ENCODE results near the gene MX1. TPM values are rescaled to one million over a fixed set of nuclear protein-coding genes. Genes with fewer than 3 reads are reported as not detected.

MX1 gene
- total and polyA plus RNA-seq, 2 donors = 54.5 to 148 TPM

DNA sequence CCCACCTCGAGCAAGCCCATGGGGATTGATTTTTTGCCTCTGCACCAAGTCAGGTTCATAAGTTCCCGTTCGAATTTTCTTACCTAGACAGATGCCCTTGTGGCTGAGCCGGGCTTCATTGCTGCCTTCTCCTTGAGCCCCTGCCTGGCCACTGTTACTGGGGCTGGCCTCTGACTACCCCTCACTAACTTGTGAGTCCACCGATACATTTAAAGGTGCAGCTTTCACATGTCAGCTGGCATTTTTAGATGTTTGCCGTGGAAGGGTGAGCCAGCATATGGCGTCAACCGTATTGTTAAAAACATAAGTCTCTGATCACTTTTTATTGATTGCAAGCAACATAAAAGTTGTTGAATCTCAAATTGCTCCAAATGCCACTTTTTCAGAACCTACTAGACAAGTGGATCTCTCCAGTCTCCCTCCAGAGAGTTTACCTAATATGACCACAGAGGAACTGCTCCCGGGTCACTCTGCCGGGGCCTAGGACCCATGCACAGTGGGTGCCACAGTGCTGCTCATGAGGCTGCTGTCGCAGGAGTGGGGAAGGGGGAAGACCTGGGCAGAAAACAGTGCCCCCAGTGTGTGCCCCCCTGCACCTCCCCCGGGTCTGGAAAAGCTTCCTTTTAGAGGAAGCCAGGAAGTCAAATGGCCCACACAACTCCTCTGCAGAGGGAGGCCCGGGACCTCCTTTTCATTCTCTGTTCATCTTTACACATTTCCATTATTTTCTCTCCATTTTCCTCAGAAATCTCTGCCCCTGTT, 18.8 kb downstream of the MX1 start:
- Histone ChIP-seq H3K4me3 (ENCODE audit: low read length in 2 of 2) (no peak overlapping the region), H3K4me1 (ENCODE audit: control insufficient read depth in 2 of 2, insufficient read depth in 2 of 2, low read length in 2 of 2) (no peaks in the 10 kb centered on the region), H3K27ac (ENCODE audit: low read depth in 1 of 2, low read length in 1 of 2) (no peak overlapping the region), H3K9me3 (ENCODE audit: control insufficient read depth in 2 of 2, insufficient read depth in 1 of 2, low read length in 1 of 2) (no peaks in the 10 kb centered on the region), H3K36me3 (ENCODE audit: control insufficient read depth in 2 of 2, insufficient read depth in 2 of 2, low read length in 1 of 2) (peaks cover 69 to 89% of the 10 kb centered on the region in 2 donors), H3K27me3 (ENCODE audit: control insufficient read depth in 2 of 2, insufficient read depth in 1 of 2, low read length in 1 of 2) (no peaks in the 10 kb centered on the region)
- DNase-seq (ENCODE audit: low read depth in 6 of 9, low spot score in 9 of 9) = no peak
- 94% methylated on average over 13 of the region's 13 CpGs for WGBS

DNA sequence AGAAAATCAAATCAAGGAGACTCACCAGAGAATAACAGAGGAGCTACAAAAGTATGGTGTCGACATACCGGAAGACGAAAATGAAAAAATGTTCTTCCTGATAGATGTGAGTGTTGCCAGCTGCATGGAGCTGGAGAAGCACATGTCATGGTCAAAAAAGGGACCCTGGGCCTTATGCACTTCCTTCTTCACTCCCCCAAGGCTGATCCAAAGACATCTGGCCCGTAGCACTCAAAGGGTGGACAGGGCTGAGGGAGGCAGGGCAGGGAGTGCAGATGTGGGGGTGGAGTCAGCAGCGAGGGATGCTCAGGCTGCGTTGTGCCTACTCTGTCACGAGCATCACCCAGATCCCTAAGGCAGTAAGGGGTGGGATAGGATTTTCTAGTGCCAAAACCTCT, 19.4 kb downstream of the MX1 start:
- WGBS = 97% methylated on average over 7 of the region's 7 CpGs
- DNase-seq (ENCODE audit: low read depth in 6 of 9, low spot score in 9 of 9) = no peak
- Histone ChIP-seq H3K4me3 (ENCODE audit: low read length in 2 of 2) (no peak overlapping the region), H3K36me3 (ENCODE audit: control insufficient read depth in 2 of 2, insufficient read depth in 2 of 2, low read length in 1 of 2) (peaks cover 68 to 87% of the 10 kb centered on the region in 2 donors), H3K27me3 (ENCODE audit: control insufficient read depth in 2 of 2, insufficient read depth in 1 of 2, low read length in 1 of 2) (no peaks in the 10 kb centered on the region), H3K27ac (ENCODE audit: low read depth in 1 of 2, low read length in 1 of 2) (no peak overlapping the region), H3K4me1 (ENCODE audit: control insufficient read depth in 2 of 2, insufficient read depth in 2 of 2, low read length in 2 of 2) (no peaks in the 10 kb centered on the region), H3K9me3 (ENCODE audit: control insufficient read depth in 2 of 2, insufficient read depth in 1 of 2, low read length in 1 of 2) (no peaks in the 10 kb centered on the region)

DNA sequence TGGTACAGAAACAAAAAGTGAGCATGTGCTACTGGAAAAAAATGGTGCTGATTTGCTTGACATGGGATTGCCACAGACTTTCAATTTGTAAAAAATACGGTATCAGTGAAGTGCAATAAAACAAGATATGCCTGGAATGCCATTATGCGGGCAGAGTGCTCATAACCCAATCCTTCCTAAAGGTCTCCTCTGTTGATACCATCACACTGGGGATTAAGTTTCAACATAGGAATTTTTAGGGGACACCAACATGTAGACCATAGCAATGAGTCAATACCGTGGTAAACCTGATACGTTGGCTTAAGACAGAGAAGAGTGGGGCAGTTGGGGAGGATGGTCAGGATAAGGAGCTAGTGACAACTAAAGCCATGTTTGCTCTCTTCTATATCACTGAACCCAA, 20.5 kb downstream of the MX1 start:
- H3K9me3 ChIP-seq (ENCODE audit: control insufficient read depth in 2 of 2, insufficient read depth in 1 of 2, low read length in 1 of 2) = no peaks in the 10 kb centered on the region
- WGBS = 94% methylated on average over 4 of the region's 4 CpGs
- H3K36me3 ChIP-seq (ENCODE audit: control insufficient read depth in 2 of 2, insufficient read depth in 2 of 2, low read length in 1 of 2) = peaks cover 57 to 84% of the 10 kb centered on the region in 2 donors
- no peaks in the 10 kb centered on the region for H3K27me3 ChIP-seq (ENCODE audit: control insufficient read depth in 2 of 2, insufficient read depth in 1 of 2, low read length in 1 of 2)
- H3K27ac ChIP-seq (ENCODE audit: low read depth in 1 of 2, low read length in 1 of 2) = no peak overlapping the region
- DNase-seq (ENCODE audit: low read depth in 6 of 9, low spot score in 9 of 9) = no peak
- no peak overlapping the region for H3K4me3 ChIP-seq (ENCODE audit: low read length in 2 of 2)
- no peaks in the 10 kb centered on the region for H3K4me1 ChIP-seq (ENCODE audit: control insufficient read depth in 2 of 2, insufficient read depth in 2 of 2, low read length in 2 of 2)

DNA sequence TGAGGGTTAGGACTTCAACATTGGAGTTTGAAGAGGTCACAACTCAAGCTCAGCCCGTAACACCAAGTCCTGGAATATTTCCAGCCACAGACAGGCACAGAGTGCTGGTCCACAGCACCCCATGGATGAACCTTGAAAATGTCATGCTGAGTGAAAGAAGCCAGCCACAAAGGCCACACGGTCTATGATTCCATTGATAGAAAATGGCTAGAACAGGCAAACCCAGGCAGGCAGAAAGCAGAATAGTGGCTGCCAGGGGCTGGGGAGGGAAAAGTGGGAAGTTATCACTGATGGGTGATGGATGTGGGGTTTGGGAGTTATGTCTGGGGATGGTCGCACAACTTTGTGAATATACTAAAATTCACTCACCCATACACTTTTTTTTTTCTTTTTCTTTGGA, 21.3 kb downstream of the MX1 start:
- WGBS = over 99% methylated on average over 3 of the region's 3 CpGs
- H3K27me3 ChIP-seq (ENCODE audit: control insufficient read depth in 2 of 2, insufficient read depth in 1 of 2, low read length in 1 of 2) = no peaks in the 10 kb centered on the region
- no peak overlapping the region for H3K4me3 ChIP-seq (ENCODE audit: low read length in 2 of 2)
- H3K36me3 ChIP-seq (ENCODE audit: control insufficient read depth in 2 of 2, insufficient read depth in 2 of 2, low read length in 1 of 2) = peaks cover 57 to 88% of the 10 kb centered on the region in 2 donors
- H3K4me1 ChIP-seq (ENCODE audit: control insufficient read depth in 2 of 2, insufficient read depth in 2 of 2, low read length in 2 of 2) = no peaks in the 10 kb centered on the region
- no peak overlapping the region for H3K27ac ChIP-seq (ENCODE audit: low read depth in 1 of 2, low read length in 1 of 2)
- no peaks in the 10 kb centered on the region for H3K9me3 ChIP-seq (ENCODE audit: control insufficient read depth in 2 of 2, insufficient read depth in 1 of 2, low read length in 1 of 2)
- no peak for DNase-seq (ENCODE audit: low read depth in 6 of 9, low spot score in 9 of 9)

DNA sequence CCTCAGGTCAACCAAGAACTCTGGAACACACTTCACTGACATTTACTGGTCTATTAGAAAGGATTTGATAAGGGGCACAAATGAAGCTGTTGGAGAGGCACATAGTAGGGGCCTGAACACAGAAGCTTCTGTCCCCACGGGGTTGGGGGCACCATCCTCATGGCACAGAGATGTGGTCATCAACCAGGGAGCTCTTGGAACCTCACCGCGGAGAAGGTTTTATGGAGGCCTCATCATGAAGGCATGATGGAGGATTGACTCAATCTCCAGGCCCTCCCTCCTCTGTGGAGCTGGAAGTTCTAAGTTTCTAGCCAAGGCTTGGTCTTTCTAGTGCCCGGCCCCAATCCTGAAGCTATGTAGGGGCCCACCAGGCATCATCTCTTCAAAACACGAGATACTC, 23.6 kb downstream of the MX1 start:
- WGBS = 85% methylated on average over 5 of the region's 5 CpGs
- H3K36me3 ChIP-seq (ENCODE audit: control insufficient read depth in 2 of 2, insufficient read depth in 2 of 2, low read length in 1 of 2) = peaks cover 63 to 90% of the 10 kb centered on the region in 2 donors
- H3K9me3 ChIP-seq (ENCODE audit: control insufficient read depth in 2 of 2, insufficient read depth in 1 of 2, low read length in 1 of 2) = no peaks in the 10 kb centered on the region
- no peak overlapping the region for H3K27ac ChIP-seq (ENCODE audit: low read depth in 1 of 2, low read length in 1 of 2)
- no peaks in the 10 kb centered on the region for H3K4me1 ChIP-seq (ENCODE audit: control insufficient read depth in 2 of 2, insufficient read depth in 2 of 2, low read length in 2 of 2)
- DNase-seq (ENCODE audit: low read depth in 6 of 9, low spot score in 9 of 9) = no peak
- no peaks in the 10 kb centered on the region for H3K27me3 ChIP-seq (ENCODE audit: control insufficient read depth in 2 of 2, insufficient read depth in 1 of 2, low read length in 1 of 2)
- no peak overlapping the region for H3K4me3 ChIP-seq (ENCODE audit: low read length in 2 of 2)

DNA sequence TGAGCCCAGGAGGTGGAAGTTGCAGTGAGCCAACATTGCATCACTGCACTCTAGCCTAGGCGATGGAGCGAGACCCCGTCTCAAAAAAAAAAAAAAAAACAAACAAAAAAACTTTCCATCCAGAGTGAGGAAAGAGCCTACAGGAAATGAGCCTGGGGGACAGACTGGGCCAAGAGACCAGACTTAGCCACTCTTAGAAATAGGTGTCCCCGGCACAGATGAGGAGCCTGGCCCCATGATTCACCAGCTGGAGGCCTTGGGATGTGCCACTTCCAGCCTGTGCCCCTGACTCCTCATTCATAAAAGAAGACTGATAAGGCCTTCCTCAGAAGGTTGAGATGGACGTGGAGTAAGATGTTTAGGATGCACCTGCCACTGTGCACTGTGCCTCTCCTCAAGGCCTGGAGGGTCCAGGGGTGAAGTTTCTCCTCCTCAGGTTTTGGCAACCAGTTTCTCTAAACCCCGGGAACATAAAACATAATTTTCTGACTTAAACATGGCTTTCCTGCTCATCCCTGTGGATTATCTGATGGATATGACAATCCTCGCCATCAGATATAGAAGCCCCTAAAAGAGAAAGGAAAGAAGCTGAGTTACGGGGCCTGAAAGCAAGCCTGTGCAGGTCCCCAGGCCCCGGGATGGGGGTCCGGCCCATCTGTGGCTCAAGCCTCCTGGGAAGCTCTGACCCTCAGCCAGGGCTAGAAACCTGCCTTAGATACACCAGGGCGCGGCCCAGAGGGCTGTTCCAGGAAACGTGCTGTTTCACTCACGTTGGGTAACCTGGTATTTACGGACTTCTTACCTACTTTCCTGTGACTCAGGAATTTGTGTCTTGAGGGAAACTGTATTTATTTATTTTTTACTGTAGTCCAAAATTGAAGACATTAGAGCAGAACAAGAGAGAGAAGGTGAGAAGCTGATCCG, 26.0 kb downstream of the MX1 start:
- DNase-seq (ENCODE audit: low read depth in 6 of 9, low spot score in 9 of 9) = no peak
- Histone ChIP-seq H3K4me1 (ENCODE audit: control insufficient read depth in 2 of 2, insufficient read depth in 2 of 2, low read length in 2 of 2) (no peaks in the 10 kb centered on the region), H3K4me3 (ENCODE audit: low read length in 2 of 2) (no peak overlapping the region), H3K36me3 (ENCODE audit: control insufficient read depth in 2 of 2, insufficient read depth in 2 of 2, low read length in 1 of 2) (peaks cover 55 to 87% of the 10 kb centered on the region in 2 donors), H3K9me3 (ENCODE audit: control insufficient read depth in 2 of 2, insufficient read depth in 1 of 2, low read length in 1 of 2) (no peaks in the 10 kb centered on the region), H3K27me3 (ENCODE audit: control insufficient read depth in 2 of 2, insufficient read depth in 1 of 2, low read length in 1 of 2) (no peaks in the 10 kb centered on the region), H3K27ac (ENCODE audit: low read depth in 1 of 2, low read length in 1 of 2) (no peak overlapping the region)
- WGBS = 89% methylated on average over 16 of the region's 16 CpGs

DNA sequence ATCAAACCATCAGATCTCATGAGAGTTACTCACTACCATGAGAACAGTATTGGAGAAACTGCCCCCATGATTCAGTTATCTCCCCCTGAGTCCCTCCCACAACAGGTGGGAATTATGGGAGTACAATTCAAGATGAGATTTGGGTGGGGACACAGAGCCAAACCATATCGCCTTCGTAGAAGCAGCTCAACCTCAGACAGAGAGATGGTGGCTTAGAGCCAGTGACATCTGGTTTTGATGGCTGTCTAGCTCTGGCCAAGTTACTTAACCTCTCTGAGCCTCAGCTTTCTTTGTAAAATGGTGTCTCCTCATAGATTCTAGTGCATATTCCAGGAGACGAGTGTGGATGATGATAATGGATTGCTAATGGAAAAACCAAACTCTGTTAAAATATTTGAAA, 27.2 kb downstream of the MX1 start:
- Histone ChIP-seq H3K27me3 (ENCODE audit: control insufficient read depth in 2 of 2, insufficient read depth in 1 of 2, low read length in 1 of 2) (no peaks in the 10 kb centered on the region), H3K9me3 (ENCODE audit: control insufficient read depth in 2 of 2, insufficient read depth in 1 of 2, low read length in 1 of 2) (no peaks in the 10 kb centered on the region), H3K27ac (ENCODE audit: low read depth in 1 of 2, low read length in 1 of 2) (no peak overlapping the region), H3K4me3 (ENCODE audit: low read length in 2 of 2) (no peak overlapping the region), H3K36me3 (ENCODE audit: control insufficient read depth in 2 of 2, insufficient read depth in 2 of 2, low read length in 1 of 2) (peaks cover 53 to 87% of the 10 kb centered on the region in 2 donors), H3K4me1 (ENCODE audit: control insufficient read depth in 2 of 2, insufficient read depth in 2 of 2, low read length in 2 of 2) (no peaks in the 10 kb centered on the region)
- 98% methylated on average over 3 of the region's 3 CpGs for WGBS
- DNase-seq (ENCODE audit: low read depth in 6 of 9, low spot score in 9 of 9) = no peak

DNA sequence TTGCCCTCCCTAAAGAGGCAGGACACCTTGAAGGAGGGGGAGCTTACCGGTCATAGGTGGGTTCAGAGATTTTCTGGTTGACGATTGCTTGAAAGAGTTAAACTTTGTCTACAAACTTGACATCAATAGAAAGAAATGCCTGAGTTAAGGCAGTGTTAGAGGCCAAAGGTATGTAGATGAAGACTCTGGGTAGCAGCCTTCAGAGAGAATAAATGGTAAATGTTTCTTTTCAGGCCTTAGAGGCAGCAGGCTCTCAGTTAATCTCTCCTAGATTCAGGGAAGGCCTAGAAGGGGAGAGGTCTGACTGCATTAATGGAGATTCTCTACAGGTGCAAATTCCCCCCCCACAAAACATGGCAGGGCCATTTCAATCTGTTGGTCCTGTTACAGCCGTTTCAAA, 27.7 kb downstream of the MX1 start:
- H3K4me3 ChIP-seq (ENCODE audit: low read length in 2 of 2) = no peak overlapping the region
- DNase-seq (ENCODE audit: low read depth in 6 of 9, low spot score in 9 of 9) = no peak
- H3K9me3 ChIP-seq (ENCODE audit: control insufficient read depth in 2 of 2, insufficient read depth in 1 of 2, low read length in 1 of 2) = no peaks in the 10 kb centered on the region
- no peak overlapping the region for H3K27ac ChIP-seq (ENCODE audit: low read depth in 1 of 2, low read length in 1 of 2)
- H3K36me3 ChIP-seq (ENCODE audit: control insufficient read depth in 2 of 2, insufficient read depth in 2 of 2, low read length in 1 of 2) = peaks cover 59 to 91% of the 10 kb centered on the region in 2 donors
- no peaks in the 10 kb centered on the region for H3K27me3 ChIP-seq (ENCODE audit: control insufficient read depth in 2 of 2, insufficient read depth in 1 of 2, low read length in 1 of 2)
- H3K4me1 ChIP-seq (ENCODE audit: control insufficient read depth in 2 of 2, insufficient read depth in 2 of 2, low read length in 2 of 2) = no peaks in the 10 kb centered on the region
- 77% methylated on average over 3 of the region's 3 CpGs for WGBS

DNA sequence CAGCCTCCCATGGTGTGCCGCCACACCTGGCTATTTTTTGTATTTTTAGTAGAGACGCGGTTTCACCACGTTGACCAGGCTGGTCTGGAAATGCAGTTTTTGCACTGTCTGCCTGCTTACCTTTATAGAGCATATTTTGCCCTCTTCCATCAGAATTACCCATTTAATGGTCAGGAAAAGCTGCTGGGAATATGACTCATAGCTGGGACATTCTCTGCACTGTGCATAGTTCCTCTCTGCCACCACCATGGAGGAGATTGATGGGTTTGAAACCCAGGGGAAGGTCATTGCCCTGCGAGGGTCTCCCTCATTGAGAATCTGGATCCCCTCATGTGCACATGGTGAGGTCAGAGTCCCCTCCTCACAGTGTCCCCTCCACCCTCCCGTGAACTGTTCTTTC, 32.1 kb downstream of the MX1 start:
- peaks cover 0 to 9% of the 10 kb centered on the region in 2 donors for H3K4me1 ChIP-seq (ENCODE audit: control insufficient read depth in 2 of 2, insufficient read depth in 2 of 2, low read length in 2 of 2)
- H3K27ac ChIP-seq (ENCODE audit: low read depth in 1 of 2, low read length in 1 of 2) = no peak overlapping the region
- H3K9me3 ChIP-seq (ENCODE audit: control insufficient read depth in 2 of 2, insufficient read depth in 1 of 2, low read length in 1 of 2) = peaks cover 0 to 3% of the 10 kb centered on the region in 2 donors
- no peak for DNase-seq (ENCODE audit: low read depth in 6 of 9, low spot score in 9 of 9)
- 96% methylated on average over 6 of the region's 6 CpGs for WGBS
- H3K4me3 ChIP-seq (ENCODE audit: low read length in 2 of 2) = no peak overlapping the region
- H3K36me3 ChIP-seq (ENCODE audit: control insufficient read depth in 2 of 2, insufficient read depth in 2 of 2, low read length in 1 of 2) = peaks cover 45 to 63% of the 10 kb centered on the region in 2 donors
- no peaks in the 10 kb centered on the region for H3K27me3 ChIP-seq (ENCODE audit: control insufficient read depth in 2 of 2, insufficient read depth in 1 of 2, low read length in 1 of 2)

All from thymus (tissue), 11 donors.